ENCODE measurements around the gene DNAL1. TPM values are rescaled to one million over a fixed set of nuclear protein-coding genes. Genes with fewer than 3 reads are reported as not detected.

Gene DNAL1
- total RNA-seq, 1 donor from 2014 or later = 2.6 TPM

- DNase-seq (ENCODE audit: low read depth) = no peak
- TF ChIP-seq, protein P1, sequence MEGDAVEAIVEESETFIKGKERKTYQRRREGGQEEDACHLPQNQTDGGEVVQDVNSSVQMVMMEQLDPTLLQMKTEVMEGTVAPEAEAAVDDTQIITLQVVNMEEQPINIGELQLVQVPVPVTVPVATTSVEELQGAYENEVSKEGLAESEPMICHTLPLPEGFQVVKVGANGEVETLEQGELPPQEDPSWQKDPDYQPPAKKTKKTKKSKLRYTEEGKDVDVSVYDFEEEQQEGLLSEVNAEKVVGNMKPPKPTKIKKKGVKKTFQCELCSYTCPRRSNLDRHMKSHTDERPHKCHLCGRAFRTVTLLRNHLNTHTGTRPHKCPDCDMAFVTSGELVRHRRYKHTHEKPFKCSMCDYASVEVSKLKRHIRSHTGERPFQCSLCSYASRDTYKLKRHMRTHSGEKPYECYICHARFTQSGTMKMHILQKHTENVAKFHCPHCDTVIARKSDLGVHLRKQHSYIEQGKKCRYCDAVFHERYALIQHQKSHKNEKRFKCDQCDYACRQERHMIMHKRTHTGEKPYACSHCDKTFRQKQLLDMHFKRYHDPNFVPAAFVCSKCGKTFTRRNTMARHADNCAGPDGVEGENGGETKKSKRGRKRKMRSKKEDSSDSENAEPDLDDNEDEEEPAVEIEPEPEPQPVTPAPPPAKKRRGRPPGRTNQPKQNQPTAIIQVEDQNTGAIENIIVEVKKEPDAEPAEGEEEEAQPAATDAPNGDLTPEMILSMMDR (conservative IDR thresholded peaks at IDR 0.05; ENCODE audit: low read depth, low read length) = no peak
- H3K4me3 ChIP-seq (ENCODE audit: low read depth, low read length) = no peak overlapping the region
Measured at GRCh38 chr14:73727166-73727565, 82.4 kb downstream of the DNAL1 start.

DNA sequence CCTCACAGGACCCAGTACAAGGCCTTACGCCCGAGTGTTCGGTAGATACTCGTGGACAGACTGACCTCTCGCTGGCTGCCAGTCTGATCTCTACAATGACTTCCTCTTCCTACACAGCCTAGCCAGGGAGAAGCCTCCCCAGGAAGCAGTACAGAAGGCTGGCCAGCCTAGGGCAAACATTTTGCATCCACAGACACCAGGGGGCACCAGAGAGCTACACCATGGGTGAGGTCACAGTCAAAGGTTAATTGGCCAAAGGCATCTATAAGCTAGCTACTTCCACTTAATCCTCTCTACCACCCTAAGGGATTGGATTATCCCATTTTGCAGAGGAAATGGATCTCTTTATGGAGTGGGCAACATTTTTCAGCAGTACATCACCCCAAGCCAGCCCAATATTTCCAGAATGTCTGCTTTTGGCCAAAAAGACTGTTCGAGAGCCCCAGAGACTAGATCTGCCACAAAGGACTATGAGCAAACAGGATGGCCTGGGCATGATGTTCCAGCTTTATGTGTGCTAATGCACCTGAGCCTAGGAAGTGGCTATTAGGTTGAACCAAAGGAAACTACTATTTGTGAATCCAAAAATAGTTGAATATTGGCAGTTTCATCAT lies 84.0 kb downstream of the DNAL1 start:
- TF ChIP-seq, protein P1 (conservative IDR thresholded peaks at IDR 0.05; ENCODE audit: low read depth, low read length) = peak; percentile 97
- H3K4me3 ChIP-seq (ENCODE audit: low read depth, low read length) = no peak overlapping the region
- DNase-seq (ENCODE audit: low read depth) = no peak

DNA sequence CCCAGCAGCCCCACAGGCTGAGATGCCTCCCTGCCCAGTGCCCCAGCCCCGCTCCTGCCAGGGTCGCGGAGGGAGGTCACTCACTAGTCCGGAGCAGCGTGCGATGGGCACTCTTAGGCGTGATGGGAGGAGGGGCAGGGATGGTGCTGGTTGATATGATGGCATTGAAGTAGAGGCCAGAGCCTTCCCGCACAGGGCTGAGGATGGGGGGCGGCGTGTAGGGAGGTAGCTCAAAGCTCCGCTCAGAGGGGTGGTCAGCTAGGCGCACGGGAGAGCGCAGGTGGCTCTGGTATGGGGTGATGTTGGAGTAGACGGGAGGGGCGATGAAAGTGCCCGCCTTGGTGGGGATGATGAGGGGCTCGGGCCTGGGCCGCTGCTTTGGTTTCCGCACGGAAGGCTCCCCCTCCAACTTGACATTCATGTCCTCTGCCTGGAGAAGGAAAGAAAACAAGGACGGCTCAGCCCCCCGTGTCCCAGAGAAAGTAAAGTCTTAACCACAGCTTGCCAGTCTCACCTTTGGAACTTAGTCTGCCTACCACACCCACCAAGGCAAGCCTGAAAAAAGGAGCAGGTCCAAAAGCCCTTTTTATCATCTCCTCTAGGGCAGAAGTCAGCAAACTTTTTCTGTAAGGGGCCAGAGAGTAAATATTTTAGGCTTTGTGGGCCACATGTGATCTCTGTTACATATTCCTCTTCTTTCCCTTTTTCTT lies 84.9 kb downstream of the DNAL1 start:
- H3K4me3 ChIP-seq (ENCODE audit: low read depth, low read length) = no peak overlapping the region
- TF ChIP-seq, protein P1 (conservative IDR thresholded peaks at IDR 0.05; ENCODE audit: low read depth, low read length) = no peak
- DNase-seq (ENCODE audit: low read depth) = no peak

GRCh38 chr14:73731111-73731510 lies 86.3 kb downstream of the DNAL1 start:
- TF ChIP-seq, protein P1 (conservative IDR thresholded peaks at IDR 0.05; ENCODE audit: low read depth, low read length) = peak; percentile 13
- no peak for DNase-seq (ENCODE audit: low read depth)

DNA sequence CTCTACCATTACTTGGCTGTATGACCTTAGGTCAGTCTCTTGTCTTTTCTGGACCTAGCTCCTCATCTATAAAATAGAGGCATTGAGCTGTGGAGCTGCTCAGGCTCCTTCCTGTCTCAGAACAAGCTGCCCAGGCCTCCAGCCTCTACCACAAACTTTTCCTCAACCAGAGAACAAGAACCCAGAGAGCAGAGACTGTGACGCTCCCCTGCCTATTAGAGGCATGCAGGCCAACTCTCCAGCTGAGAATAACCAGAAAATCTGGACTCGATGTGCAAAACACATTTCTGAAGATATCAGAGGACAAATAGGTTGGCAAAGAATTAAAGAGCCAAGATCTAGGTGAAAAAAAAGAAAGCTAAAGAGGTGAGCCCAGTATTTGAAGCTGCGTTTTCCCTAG lies 87.2 kb downstream of the DNAL1 start:
- DNase-seq (ENCODE audit: low read depth) = no peak
- TF ChIP-seq, protein P1 (conservative IDR thresholded peaks at IDR 0.05; ENCODE audit: low read depth, low read length) = no peak
- no peak overlapping the region for H3K4me3 ChIP-seq (ENCODE audit: low read depth, low read length)

More at GRCh38 chr14:73731111-73731510, 86.3 kb downstream of the DNAL1 start:
- H3K4me3 ChIP-seq (ENCODE audit: low read depth, low read length) = no peak overlapping the region

DNA sequence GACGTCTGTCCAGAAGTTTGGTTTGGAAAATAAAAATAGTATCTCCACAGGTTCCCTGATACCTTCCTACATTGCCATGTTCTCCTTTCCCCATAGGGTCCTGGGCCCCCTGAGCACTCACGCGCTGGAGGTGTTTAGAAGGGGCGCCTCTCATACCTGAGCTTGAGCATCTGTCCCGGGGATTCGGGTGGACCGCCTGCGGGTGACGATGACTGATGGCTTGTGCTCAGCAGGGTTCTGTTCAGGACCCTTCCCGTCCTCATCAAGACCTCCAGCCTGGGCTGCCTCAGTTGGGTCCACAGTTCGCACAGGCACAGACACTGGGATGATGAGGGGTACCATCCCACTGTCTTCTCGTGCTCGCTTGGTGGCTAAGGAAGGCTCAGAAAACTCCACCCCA lies 92.1 kb downstream of the DNAL1 start:
- TF ChIP-seq, protein P1 (conservative IDR thresholded peaks at IDR 0.05; ENCODE audit: low read depth, low read length) = no peak
- H3K4me3 ChIP-seq (ENCODE audit: low read depth, low read length) = no peak overlapping the region
- no peak for DNase-seq (ENCODE audit: low read depth)
